Activated naive CD8-positive, alpha-beta T cell (primary cell): Measurements from ENCODE around the gene ADCY2.

Experiments
- H3K27ac Mint-ChIP-seq: one replicate; pipeline ENCODE4 v1.8.0; 2021; ENCODE audit warnings: mixed read lengths
- H3K27me3 Mint-ChIP-seq: one replicate; pipeline ENCODE4 v1.8.0; 2021; ENCODE audit warnings: mixed read lengths
- H3K36me3 Mint-ChIP-seq: one replicate; pipeline ENCODE4 v1.8.0; 2021; ENCODE audit warnings: mixed read lengths
- H3K4me1 Mint-ChIP-seq: one replicate; pipeline ENCODE4 v1.8.0; 2021; ENCODE audit warnings: low read depth, mixed read lengths
- H3K4me3 Mint-ChIP-seq: one replicate; pipeline ENCODE4 v1.8.0; 2021; ENCODE audit warnings: mild to moderate bottlenecking, mixed read lengths
- H3K9me3 Mint-ChIP-seq: one replicate; pipeline ENCODE4 v1.8.0; 2021; ENCODE audit warnings: low read depth, mixed read lengths

ADCY2 gene

GRCh38 chr5:7446913-7447312, 51.0 kb downstream of the ADCY2 start:
- no peak overlapping the region for H3K27ac Mint-ChIP-seq
- H3K4me1 Mint-ChIP-seq: no peaks in the 10 kb centered on the region
- no peaks in the 10 kb centered on the region for H3K36me3 Mint-ChIP-seq
- H3K9me3 Mint-ChIP-seq: no peaks in the 10 kb centered on the region
- H3K27me3 Mint-ChIP-seq: peaks cover 2% of the 10 kb centered on the region
- no peak overlapping the region for H3K4me3 Mint-ChIP-seq

- H3K4me3 Mint-ChIP-seq: no peak overlapping the region
- no peaks in the 10 kb centered on the region for H3K36me3 Mint-ChIP-seq
- no peaks in the 10 kb centered on the region for H3K9me3 Mint-ChIP-seq
- H3K27me3 Mint-ChIP-seq: peaks cover 2% of the 10 kb centered on the region
- H3K27ac Mint-ChIP-seq: no peak overlapping the region
- H3K4me1 Mint-ChIP-seq: no peaks in the 10 kb centered on the region
Observed at GRCh38 chr5:7453947-7454346, 58.0 kb downstream of the ADCY2 start.

- no peaks in the 10 kb centered on the region for H3K4me1 Mint-ChIP-seq
- no peaks in the 10 kb centered on the region for H3K9me3 Mint-ChIP-seq
- H3K36me3 Mint-ChIP-seq: no peaks in the 10 kb centered on the region
- H3K27ac Mint-ChIP-seq: no peak overlapping the region
- H3K27me3 Mint-ChIP-seq: peaks cover 2% of the 10 kb centered on the region
- H3K4me3 Mint-ChIP-seq: no peak overlapping the region
Observed at GRCh38 chr5:7456206-7456605, 60.3 kb downstream of the ADCY2 start.

- Mint-ChIP-seq H3K4me1 (no peaks in the 10 kb centered on the region), H3K9me3 (no peaks in the 10 kb centered on the region), H3K27me3 (no peaks in the 10 kb centered on the region), H3K27ac (no peak overlapping the region), H3K36me3 (no peaks in the 10 kb centered on the region), H3K4me3 (no peak overlapping the region)
Observed at GRCh38 chr5:7461371-7461770, 65.4 kb downstream of the ADCY2 start.

- Mint-ChIP-seq H3K27ac (no peak overlapping the region), H3K4me1 (no peaks in the 10 kb centered on the region), H3K4me3 (no peak overlapping the region), H3K27me3 (no peaks in the 10 kb centered on the region), H3K9me3 (no peaks in the 10 kb centered on the region), H3K36me3 (no peaks in the 10 kb centered on the region)
Observed at GRCh38 chr5:7462758-7463157, 66.8 kb downstream of the ADCY2 start.

GRCh38 chr5:7464182-7464581, 68.2 kb downstream of the ADCY2 start:
- no peaks in the 10 kb centered on the region for H3K27me3 Mint-ChIP-seq
- no peak overlapping the region for H3K27ac Mint-ChIP-seq
- H3K36me3 Mint-ChIP-seq: no peaks in the 10 kb centered on the region
- H3K9me3 Mint-ChIP-seq: no peaks in the 10 kb centered on the region
- H3K4me3 Mint-ChIP-seq: no peak overlapping the region
- H3K4me1 Mint-ChIP-seq: no peaks in the 10 kb centered on the region

GRCh38 chr5:7467179-7467578, 71.2 kb downstream of the ADCY2 start:
- peaks cover 3% of the 10 kb centered on the region for H3K9me3 Mint-ChIP-seq
- no peak overlapping the region for H3K27ac Mint-ChIP-seq
- H3K36me3 Mint-ChIP-seq: no peaks in the 10 kb centered on the region
- H3K27me3 Mint-ChIP-seq: no peaks in the 10 kb centered on the region
- H3K4me1 Mint-ChIP-seq: no peaks in the 10 kb centered on the region
- no peak overlapping the region for H3K4me3 Mint-ChIP-seq

- Mint-ChIP-seq H3K27me3 (no peaks in the 10 kb centered on the region), H3K4me1 (no peaks in the 10 kb centered on the region), H3K9me3 (peaks cover 7% of the 10 kb centered on the region), H3K27ac (no peak overlapping the region), H3K36me3 (no peaks in the 10 kb centered on the region), H3K4me3 (no peak overlapping the region)
Observed at GRCh38 chr5:7468742-7469141, 72.8 kb downstream of the ADCY2 start.

GRCh38 chr5:7471710-7472109, 75.8 kb downstream of the ADCY2 start:
- Mint-ChIP-seq H3K4me1 (no peaks in the 10 kb centered on the region), H3K27me3 (peaks cover 2% of the 10 kb centered on the region), H3K36me3 (no peaks in the 10 kb centered on the region), H3K27ac (no peak overlapping the region), H3K4me3 (no peak overlapping the region), H3K9me3 (peaks cover 14% of the 10 kb centered on the region)

GRCh38 chr5:7473115-7473514, 77.2 kb downstream of the ADCY2 start:
- peaks cover 2% of the 10 kb centered on the region for H3K27me3 Mint-ChIP-seq
- no peak overlapping the region for H3K4me3 Mint-ChIP-seq
- H3K27ac Mint-ChIP-seq: no peak overlapping the region
- H3K36me3 Mint-ChIP-seq: no peaks in the 10 kb centered on the region
- peaks cover 14% of the 10 kb centered on the region for H3K9me3 Mint-ChIP-seq
- no peaks in the 10 kb centered on the region for H3K4me1 Mint-ChIP-seq

- Mint-ChIP-seq H3K9me3 (peaks cover 14% of the 10 kb centered on the region), H3K4me1 (no peaks in the 10 kb centered on the region), H3K4me3 (no peak overlapping the region), H3K27me3 (peaks cover 2% of the 10 kb centered on the region), H3K36me3 (no peaks in the 10 kb centered on the region), H3K27ac (no peak overlapping the region)
Observed at GRCh38 chr5:7473668-7474215, 77.8 kb downstream of the ADCY2 start.

GRCh38 chr5:7474821-7475403, 79.0 kb downstream of the ADCY2 start:
- H3K4me1 Mint-ChIP-seq: no peaks in the 10 kb centered on the region
- peaks cover 2% of the 10 kb centered on the region for H3K27me3 Mint-ChIP-seq
- H3K27ac Mint-ChIP-seq: no peak overlapping the region
- H3K4me3 Mint-ChIP-seq: no peak overlapping the region
- H3K36me3 Mint-ChIP-seq: no peaks in the 10 kb centered on the region
- peaks cover 14% of the 10 kb centered on the region for H3K9me3 Mint-ChIP-seq

- Mint-ChIP-seq H3K4me1 (no peaks in the 10 kb centered on the region), H3K27me3 (peaks cover 2% of the 10 kb centered on the region), H3K36me3 (no peaks in the 10 kb centered on the region), H3K27ac (no peak overlapping the region), H3K9me3 (peaks cover 7% of the 10 kb centered on the region), H3K4me3 (no peak overlapping the region)
Observed at GRCh38 chr5:7478459-7478858, 82.5 kb downstream of the ADCY2 start.

- Mint-ChIP-seq H3K36me3 (no peaks in the 10 kb centered on the region), H3K27ac (no peak overlapping the region), H3K4me3 (no peak overlapping the region), H3K27me3 (peaks cover 1% of the 10 kb centered on the region), H3K9me3 (peaks cover 16% of the 10 kb centered on the region), H3K4me1 (no peaks in the 10 kb centered on the region)
Observed at GRCh38 chr5:7488734-7489133, 92.8 kb downstream of the ADCY2 start.

- Mint-ChIP-seq H3K27ac (no peak overlapping the region), H3K36me3 (no peaks in the 10 kb centered on the region), H3K4me3 (no peak overlapping the region), H3K4me1 (no peaks in the 10 kb centered on the region), H3K9me3 (peaks cover 16% of the 10 kb centered on the region), H3K27me3 (peaks cover 1% of the 10 kb centered on the region)
Observed at GRCh38 chr5:7492371-7492770, 96.4 kb downstream of the ADCY2 start.

- no peaks in the 10 kb centered on the region for H3K4me1 Mint-ChIP-seq
- H3K27ac Mint-ChIP-seq: no peak overlapping the region
- no peak overlapping the region for H3K4me3 Mint-ChIP-seq
- H3K36me3 Mint-ChIP-seq: no peaks in the 10 kb centered on the region
- peaks cover 1% of the 10 kb centered on the region for H3K27me3 Mint-ChIP-seq
- peaks cover 15% of the 10 kb centered on the region for H3K9me3 Mint-ChIP-seq
Observed at GRCh38 chr5:7493081-7493480, 97.1 kb downstream of the ADCY2 start.
